HCT116 (cell line): Measurements from ENCODE around the gene CELF4.

ENCODE experiments used
- EZH2phosphoT487 ChIP-seq: fragments of 200-600 bp; IDR thresholded peaks from 2 replicates; pipeline ENCODE4 v1.6.1; 2018; ENCODE audit warnings: antibody characterized with exemption, borderline replicate concordance
- TF ChIP-seq, protein P1 (sequence below), 3 experiments: fragments of 200-600 bp in 1 of 3; sonication (generic) in 1 of 3; IDR thresholded peaks in 2 of 3; conservative IDR thresholded peaks in 1 of 3; 2 replicates each; pipeline ENCODE4 v1.5.1; 2012 to 2017; ENCODE audit warnings: low read depth in 2 of 3, low read length in 2 of 3, antibody characterized with exemption in 1 of 3, borderline replicate concordance in 1 of 3, control low read depth in 1 of 3, mild to moderate bottlenecking in 1 of 3, mixed read lengths in 1 of 3, mixed run types in 1 of 3, moderate library complexity in 1 of 3; ENCODE audit not compliant: insufficient read depth in 1 of 3
- TF ChIP-seq, protein P2 (sequence below): IDR thresholded peaks from 2 replicates; pipeline ENCODE4 v1.6.1; 2012

DNA sequence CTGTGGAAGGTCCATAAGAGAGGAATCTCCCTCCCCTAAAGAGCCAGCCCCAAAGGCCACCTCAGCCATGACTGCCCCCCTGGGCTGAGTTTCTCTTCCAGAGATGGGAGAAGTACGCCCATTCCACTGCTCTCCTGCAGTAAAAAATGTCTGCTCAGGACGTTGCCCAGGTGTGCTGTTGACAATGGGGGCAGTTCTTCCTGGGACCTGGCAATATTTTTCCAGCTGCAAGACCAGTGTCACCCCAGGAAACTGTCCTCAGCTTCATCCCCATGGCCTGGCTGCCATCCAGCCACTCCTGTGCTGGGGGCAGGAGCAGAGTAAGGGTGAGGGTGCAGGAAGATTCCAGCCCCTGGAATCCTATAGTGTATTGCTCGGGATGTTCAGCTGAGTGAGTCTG, 14.3 kb downstream of the CELF4 start:
- TF ChIP-seq, protein P1, sequence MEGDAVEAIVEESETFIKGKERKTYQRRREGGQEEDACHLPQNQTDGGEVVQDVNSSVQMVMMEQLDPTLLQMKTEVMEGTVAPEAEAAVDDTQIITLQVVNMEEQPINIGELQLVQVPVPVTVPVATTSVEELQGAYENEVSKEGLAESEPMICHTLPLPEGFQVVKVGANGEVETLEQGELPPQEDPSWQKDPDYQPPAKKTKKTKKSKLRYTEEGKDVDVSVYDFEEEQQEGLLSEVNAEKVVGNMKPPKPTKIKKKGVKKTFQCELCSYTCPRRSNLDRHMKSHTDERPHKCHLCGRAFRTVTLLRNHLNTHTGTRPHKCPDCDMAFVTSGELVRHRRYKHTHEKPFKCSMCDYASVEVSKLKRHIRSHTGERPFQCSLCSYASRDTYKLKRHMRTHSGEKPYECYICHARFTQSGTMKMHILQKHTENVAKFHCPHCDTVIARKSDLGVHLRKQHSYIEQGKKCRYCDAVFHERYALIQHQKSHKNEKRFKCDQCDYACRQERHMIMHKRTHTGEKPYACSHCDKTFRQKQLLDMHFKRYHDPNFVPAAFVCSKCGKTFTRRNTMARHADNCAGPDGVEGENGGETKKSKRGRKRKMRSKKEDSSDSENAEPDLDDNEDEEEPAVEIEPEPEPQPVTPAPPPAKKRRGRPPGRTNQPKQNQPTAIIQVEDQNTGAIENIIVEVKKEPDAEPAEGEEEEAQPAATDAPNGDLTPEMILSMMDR (IDR thresholded peaks at IDR 0.05 in 2 of 3, conservative IDR thresholded peaks at IDR 0.05 in 1 of 3; ENCODE audit: borderline replicate concordance in 1 of 3, insufficient read depth in 1 of 3, low read depth in 2 of 3, low read length in 2 of 3), result no peak
- no peak for TF ChIP-seq EZH2phosphoT487
- TF ChIP-seq, protein P2, sequence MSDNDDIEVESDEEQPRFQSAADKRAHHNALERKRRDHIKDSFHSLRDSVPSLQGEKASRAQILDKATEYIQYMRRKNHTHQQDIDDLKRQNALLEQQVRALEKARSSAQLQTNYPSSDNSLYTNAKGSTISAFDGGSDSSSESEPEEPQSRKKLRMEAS, result no peak
